ENCODE results near the gene IPO9. TPM values are rescaled to one million over a fixed set of nuclear protein-coding genes. Genes with fewer than 3 reads are reported as not detected.

Gene IPO9
- total RNA-seq, 2 experiments from 2014 or later: 69.2 to 69.4 TPM

DNA sequence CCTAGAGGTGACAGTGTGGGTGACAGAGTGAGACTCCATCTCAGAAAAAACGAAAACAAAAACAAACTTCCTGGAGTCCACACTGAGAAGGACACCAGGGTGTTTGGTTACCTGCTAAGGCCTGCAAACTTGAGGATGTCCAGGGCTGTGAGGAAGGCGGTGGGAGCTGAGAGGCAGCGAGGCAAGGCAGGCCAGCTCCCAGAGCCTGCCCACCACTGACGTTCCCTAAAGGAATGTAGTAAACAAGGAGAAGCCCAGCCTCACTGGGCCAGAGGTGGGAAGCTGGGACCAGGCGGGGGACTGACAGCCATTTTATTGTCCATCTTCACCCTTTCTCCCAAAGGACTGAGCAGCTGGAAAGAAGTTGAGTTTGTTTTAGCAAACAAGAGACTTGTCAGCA is 83.9 kb downstream of the IPO9 start:
- Mint-ChIP-seq H3K27ac (no peak overlapping the region), H3K9me3 (no peaks in the 10 kb centered on the region), H3K4me1 (no peaks in the 10 kb centered on the region), H3K4me3 (no peak overlapping the region), H3K27me3 (peaks cover 13% of the 10 kb centered on the region), H3K36me3 (no peaks in the 10 kb centered on the region)
- DNase-seq: no peak

- H3K27ac Mint-ChIP-seq: no peak overlapping the region
- no peak overlapping the region for H3K4me3 Mint-ChIP-seq
- H3K27me3 Mint-ChIP-seq: peaks cover 13% of the 10 kb centered on the region
- no peaks in the 10 kb centered on the region for H3K36me3 Mint-ChIP-seq
- H3K9me3 Mint-ChIP-seq: no peaks in the 10 kb centered on the region
- H3K4me1 Mint-ChIP-seq: no peaks in the 10 kb centered on the region
- DNase-seq: no peak
These were observed 85.7 kb downstream of the IPO9 start for GRCh38 chr1:201914456-201915235.

DNA sequence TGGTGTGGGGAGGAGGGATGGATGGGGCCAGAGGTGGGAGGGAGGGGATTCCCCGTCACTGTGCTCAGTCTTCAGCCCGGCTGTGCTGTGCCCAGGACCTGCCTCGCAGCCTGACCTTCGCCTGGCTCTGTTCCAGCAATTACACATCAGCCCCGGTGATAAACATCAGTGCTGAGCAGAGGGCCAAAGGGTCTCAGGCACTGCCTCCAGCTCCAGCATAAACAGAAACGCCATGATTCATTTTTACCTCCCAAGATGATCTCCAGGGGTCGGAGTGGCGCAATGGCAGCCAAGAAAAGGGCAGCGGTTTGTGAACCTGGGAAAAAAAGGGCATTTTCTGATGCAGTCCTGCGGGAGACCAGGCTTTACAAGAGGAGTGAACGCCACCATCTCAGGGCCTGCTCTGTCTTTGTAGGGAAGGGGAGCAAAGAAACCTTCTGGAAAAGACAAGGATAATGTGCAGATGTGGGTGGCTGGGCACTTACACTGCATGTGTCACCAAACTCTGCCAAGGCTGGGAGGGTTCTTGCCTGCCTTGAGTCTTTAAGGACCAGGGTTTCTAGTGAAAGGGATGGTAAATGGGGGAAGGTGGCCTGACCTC is 87.8 kb downstream of the IPO9 start:
- no peak for DNase-seq
- Mint-ChIP-seq H3K36me3 (no peaks in the 10 kb centered on the region), H3K9me3 (no peaks in the 10 kb centered on the region)

DNA sequence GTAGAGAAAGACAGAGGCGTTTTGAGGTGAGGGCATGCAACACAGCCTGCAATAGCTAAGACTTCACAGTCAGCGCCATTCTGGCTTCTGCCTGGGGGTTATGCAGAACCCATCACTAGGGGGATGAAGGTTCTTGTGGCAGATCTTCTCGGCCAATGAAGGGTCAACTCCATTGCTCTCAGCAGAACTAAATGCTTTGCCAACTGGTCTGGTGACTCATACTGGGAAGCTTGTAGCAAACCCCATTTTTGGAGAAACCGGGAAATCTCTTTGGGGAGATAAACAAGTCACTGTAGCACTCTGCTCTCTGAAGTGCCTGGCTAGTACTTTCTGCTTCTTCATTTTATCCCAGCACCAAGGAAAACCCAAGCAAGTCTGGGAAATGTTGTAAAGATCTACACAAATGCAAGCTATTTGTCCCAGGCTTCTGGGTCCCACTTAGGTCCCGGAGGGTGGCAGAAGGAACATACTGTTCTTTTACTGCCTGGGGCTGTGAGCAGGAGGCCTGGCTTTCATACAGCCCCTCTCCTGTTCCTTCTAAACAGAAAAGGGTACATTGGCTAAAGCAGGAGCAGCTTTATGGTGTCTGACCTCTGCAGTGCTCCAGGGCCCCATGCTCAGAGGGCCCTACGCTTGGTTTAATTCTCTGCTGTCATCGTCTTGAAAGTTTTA is 88.5 kb downstream of the IPO9 start:
- no peak for DNase-seq
- Mint-ChIP-seq H3K27ac (no peak overlapping the region), H3K36me3 (no peaks in the 10 kb centered on the region), H3K4me1 (no peaks in the 10 kb centered on the region), H3K4me3 (no peak overlapping the region), H3K27me3 (peaks cover 17% of the 10 kb centered on the region), H3K9me3 (no peaks in the 10 kb centered on the region)

More for the DNA sequence above, 87.8 kb downstream of the IPO9 start:
- H3K27ac Mint-ChIP-seq: no peak overlapping the region
- no peak overlapping the region for H3K4me3 Mint-ChIP-seq
- H3K27me3 Mint-ChIP-seq: peaks cover 14% of the 10 kb centered on the region
- no peaks in the 10 kb centered on the region for H3K4me1 Mint-ChIP-seq

DNA sequence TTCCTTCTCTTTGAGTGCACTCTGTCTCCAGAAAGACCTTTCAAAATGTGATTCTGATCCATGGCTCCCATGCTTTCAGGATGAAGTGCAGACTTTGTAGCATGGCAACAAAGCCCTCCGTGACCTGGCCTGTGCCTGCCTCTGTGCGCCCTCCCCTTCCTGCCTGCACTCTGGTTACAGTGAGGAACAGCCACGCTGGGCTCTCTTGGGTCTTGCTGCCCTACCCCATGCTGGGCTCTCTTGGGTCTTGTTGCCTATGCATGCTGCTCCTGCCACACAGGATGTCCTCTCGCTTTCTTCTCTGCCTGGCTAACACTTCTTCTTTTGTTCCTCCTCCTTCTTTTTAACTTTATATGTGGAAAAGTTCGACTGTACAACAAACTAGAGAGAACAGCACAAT is 89.4 kb downstream of the IPO9 start:
- H3K36me3 Mint-ChIP-seq: no peaks in the 10 kb centered on the region
- no peak overlapping the region for H3K4me3 Mint-ChIP-seq
- DNase-seq: no peak
- H3K27me3 Mint-ChIP-seq: peaks cover 17% of the 10 kb centered on the region
- no peak overlapping the region for H3K27ac Mint-ChIP-seq
- no peaks in the 10 kb centered on the region for H3K4me1 Mint-ChIP-seq
- H3K9me3 Mint-ChIP-seq: no peaks in the 10 kb centered on the region

DNA sequence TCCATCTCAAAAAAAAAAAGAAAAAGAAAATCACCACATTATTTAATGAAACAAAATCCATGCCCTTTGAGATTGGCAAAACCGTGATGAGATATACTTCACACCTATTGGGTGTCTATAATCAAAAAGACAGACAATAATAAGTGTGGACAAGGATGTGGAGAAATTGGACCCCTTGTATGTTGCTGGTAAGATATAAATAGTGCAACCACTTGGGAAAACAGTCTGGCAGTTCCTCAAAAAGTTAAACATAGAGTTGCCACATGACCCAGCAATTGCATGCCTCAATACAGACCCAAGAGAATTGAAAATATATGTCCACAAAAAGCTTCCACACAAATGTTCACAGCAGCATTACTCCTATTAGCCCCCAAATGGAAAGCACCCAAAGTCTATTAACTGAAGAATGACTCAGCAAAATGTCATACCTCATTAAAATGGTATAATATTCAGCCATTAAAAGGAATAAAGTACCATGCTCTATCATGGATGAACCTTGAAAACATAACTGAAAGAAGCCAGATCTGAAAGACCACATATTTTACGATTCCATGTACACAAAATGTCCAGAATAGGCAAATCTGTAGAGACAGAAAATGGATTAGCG is 93.1 kb downstream of the IPO9 start:
- Mint-ChIP-seq H3K27me3 (peaks cover 14% of the 10 kb centered on the region), H3K9me3 (no peaks in the 10 kb centered on the region), H3K27ac (no peak overlapping the region), H3K36me3 (no peaks in the 10 kb centered on the region), H3K4me1 (no peaks in the 10 kb centered on the region), H3K4me3 (no peak overlapping the region)
- DNase-seq: no peak

DNA sequence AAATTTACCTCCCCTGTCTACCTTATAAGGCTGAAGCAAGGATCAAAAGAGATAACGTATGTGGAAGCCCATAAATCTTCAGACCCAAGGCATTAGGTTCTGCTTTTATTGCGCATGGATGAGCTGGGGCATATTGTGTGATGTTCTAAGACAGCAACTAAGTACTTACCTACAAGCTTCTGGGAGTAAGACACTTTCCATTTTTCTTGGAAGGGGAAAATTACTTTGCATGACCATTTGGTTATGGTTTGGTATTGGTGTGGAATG is 96.3 kb downstream of the IPO9 start:
- Mint-ChIP-seq H3K4me1 (no peaks in the 10 kb centered on the region), H3K9me3 (no peaks in the 10 kb centered on the region), H3K27me3 (peaks cover 17% of the 10 kb centered on the region), H3K4me3 (no peak overlapping the region), H3K36me3 (no peaks in the 10 kb centered on the region), H3K27ac (no peak overlapping the region)
- no peak for DNase-seq

DNA sequence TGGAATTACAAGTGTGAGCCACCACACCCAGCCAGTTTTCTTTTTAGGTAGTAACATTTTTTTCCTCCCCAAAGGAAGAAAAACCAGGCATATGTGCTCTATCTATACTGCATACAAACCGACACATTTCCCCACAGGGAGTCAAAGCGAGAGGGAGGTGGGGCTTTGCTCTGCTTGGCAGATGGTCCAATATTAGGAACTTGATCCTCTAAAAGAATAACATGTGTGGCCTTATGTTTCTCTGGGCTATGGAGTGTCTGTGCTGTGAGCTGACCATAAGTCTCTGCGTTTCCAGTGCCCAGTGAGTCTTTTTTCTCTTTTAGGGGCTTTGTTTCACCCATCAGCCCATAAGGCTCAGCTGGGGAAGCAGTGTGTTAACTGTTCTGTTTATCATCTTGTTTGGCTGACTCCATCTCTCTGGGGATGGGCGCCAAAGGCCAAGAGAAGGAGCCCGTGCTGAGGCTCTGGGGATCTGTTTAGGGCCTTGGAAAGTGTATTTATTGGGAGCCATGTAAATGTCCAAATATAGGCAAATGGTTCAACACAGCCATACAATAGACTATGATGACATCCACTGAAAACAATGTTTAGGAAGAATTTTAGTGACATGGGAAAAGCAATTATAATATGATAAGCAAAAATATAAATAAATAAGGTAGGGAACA is 97.2 kb downstream of the IPO9 start:
- no peak overlapping the region for H3K4me3 Mint-ChIP-seq
- H3K36me3 Mint-ChIP-seq: no peaks in the 10 kb centered on the region
- no peak for DNase-seq
- H3K4me1 Mint-ChIP-seq: no peaks in the 10 kb centered on the region
- peaks cover 17% of the 10 kb centered on the region for H3K27me3 Mint-ChIP-seq
- H3K9me3 Mint-ChIP-seq: no peaks in the 10 kb centered on the region
- H3K27ac Mint-ChIP-seq: no peak overlapping the region

DNA sequence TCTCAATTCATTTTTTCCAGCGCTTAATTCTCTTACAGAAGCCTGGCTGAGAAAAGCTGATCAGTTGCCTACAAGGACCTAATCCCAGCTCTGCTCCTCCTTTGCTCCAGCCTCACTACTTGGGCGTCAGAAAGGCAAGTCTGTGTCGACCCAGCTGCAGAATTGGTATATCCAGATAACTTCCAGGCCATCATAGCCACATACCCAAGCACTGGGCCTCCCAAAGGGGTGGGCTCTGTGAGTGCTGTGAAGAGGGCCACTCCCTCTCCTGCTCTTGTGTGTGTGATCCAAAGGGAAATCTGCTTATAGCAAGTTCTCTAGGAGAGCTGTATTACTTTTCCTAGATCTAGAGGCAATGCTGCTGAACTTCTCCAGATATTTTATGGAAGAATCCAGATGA is 99.3 kb downstream of the IPO9 start:
- no peak for DNase-seq
- Mint-ChIP-seq H3K4me1 (no peaks in the 10 kb centered on the region), H3K36me3 (no peaks in the 10 kb centered on the region), H3K27ac (no peak overlapping the region), H3K27me3 (peaks cover 9% of the 10 kb centered on the region), H3K4me3 (no peak overlapping the region), H3K9me3 (no peaks in the 10 kb centered on the region)

- no peaks in the 10 kb centered on the region for H3K36me3 Mint-ChIP-seq
- H3K4me3 Mint-ChIP-seq: no peak overlapping the region
- H3K27ac Mint-ChIP-seq: no peak overlapping the region
- peaks cover 3% of the 10 kb centered on the region for H3K27me3 Mint-ChIP-seq
- DNase-seq: no peak
- no peaks in the 10 kb centered on the region for H3K9me3 Mint-ChIP-seq
- H3K4me1 Mint-ChIP-seq: no peaks in the 10 kb centered on the region
These were observed 101.2 kb downstream of the IPO9 start for GRCh38 chr1:201930137-201930536.

DNA sequence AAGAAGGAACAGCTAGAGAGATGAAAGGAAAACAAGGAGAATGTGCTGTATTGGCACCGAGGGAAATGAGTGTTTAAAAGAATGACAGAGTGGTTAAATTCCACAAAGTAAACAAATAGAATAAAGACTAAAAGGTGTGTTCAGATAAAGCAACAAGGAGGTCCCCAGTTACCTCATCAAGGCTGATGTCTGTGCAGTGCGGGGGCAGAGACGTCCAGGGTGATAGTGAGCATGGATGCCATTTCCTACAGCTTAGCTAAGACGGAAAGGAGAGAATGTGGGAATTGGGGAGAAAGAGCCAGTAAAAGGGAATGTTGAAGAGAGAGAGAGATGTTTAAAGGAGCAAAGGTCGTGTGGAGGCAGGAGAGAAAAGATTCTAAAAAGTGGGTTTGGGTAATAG is 101.8 kb downstream of the IPO9 start:
- no peak overlapping the region for H3K4me3 Mint-ChIP-seq
- peaks cover 3% of the 10 kb centered on the region for H3K27me3 Mint-ChIP-seq
- no peaks in the 10 kb centered on the region for H3K36me3 Mint-ChIP-seq
- H3K27ac Mint-ChIP-seq: no peak overlapping the region
- DNase-seq: no peak
- H3K4me1 Mint-ChIP-seq: no peaks in the 10 kb centered on the region
- no peaks in the 10 kb centered on the region for H3K9me3 Mint-ChIP-seq

Other genes starting within 250 kb of the IPO9 start
- not detected for gene SHISA4, start 59.7 kb downstream of the IPO9 start, total RNA-seq
- not detected for gene LMOD1, start 117.4 kb downstream of the IPO9 start, total RNA-seq
- 100 to 1,000 TPM; 116 to 120 TPM for gene TIMM17A, start 126.3 kb downstream of the IPO9 start, total RNA-seq
- 10 to 100 TPM; 33.1 to 34.0 TPM for gene RNPEP, start 153.5 kb downstream of the IPO9 start, total RNA-seq
- under 1 TPM in 1 of 2 experiments, not detected in 1; 0.30 TPM for gene ELF3, start 181.4 kb downstream of the IPO9 start, total RNA-seq

All from activated naive CD8-positive, alpha-beta T cell treated with anti-CD3 and anti-CD28 coated beads for 36 hours (primary cell).